HL-60/S4 treated with phorbol 12-myristate 13-acetate at 8.2 ng/mL for 4 days and 3 days (cell line): ENCODE measurements around the gene FGR.
"Not testable (repeated sequence)": the region's sequence is repeated elsewhere in the genome, so short reads cannot be mapped to it uniquely, and the experiment has no call there.

Experiments used
- in situ Hi-C: fragments of 300-500 bp; cut with MboI; formaldehyde crosslinking; loops from 2 replicates; pipeline ENCODE4 v1.15.0; 2022; ENCODE audit warnings: low sequenced_read_pairs

The FGR gene

GRCh38 chr1:27661412-27662075, 26.6 kb upstream of the FGR start:
- in situ Hi-C loops: loop anchor here (5.0 to 10.0 kb wide), 2 partner anchors 54 to 107 kb away; no protein-coding TSS in a partner anchor

- in situ Hi-C loops: loop anchor here (5.0 to 10.0 kb wide), 2 partner anchors 53 to 106 kb away; no protein-coding TSS in a partner anchor
Observed at GRCh38 chr1:27660300-27660835, 25.4 kb upstream of the FGR start.

GRCh38 chr1:27659497-27660299, 24.7 kb upstream of the FGR start:
- in situ Hi-C loops: loop anchor here (5.0 to 10.0 kb wide), 2 partner anchors 52 to 105 kb away; no protein-coding TSS in a partner anchor

- in situ Hi-C loops: no loop called here
Observed at GRCh38 chr1:27658951-27659496, 24.0 kb upstream of the FGR start.

- in situ Hi-C loops: no loop called here
Observed at GRCh38 chr1:27656157-27656893, 21.3 kb upstream of the FGR start.

GRCh38 chr1:27655151-27655937, 20.4 kb upstream of the FGR start:
- in situ Hi-C loops: no loop called here

- in situ Hi-C loops: no loop called here
Observed at GRCh38 chr1:27652111-27652864, 17.3 kb upstream of the FGR start.

- in situ Hi-C loops: no loop called here
Observed at GRCh38 chr1:27650539-27651175, 15.7 kb upstream of the FGR start.

- in situ Hi-C loops: no loop called here
Observed at GRCh38 chr1:27650171-27650538, 15.2 kb upstream of the FGR start.

- in situ Hi-C loops: no loop called here
Observed at GRCh38 chr1:27649306-27649635, 14.3 kb upstream of the FGR start.

GRCh38 chr1:27648602-27649305, 13.8 kb upstream of the FGR start:
- in situ Hi-C loops: no loop called here

- in situ Hi-C loops: no loop called here
Observed at GRCh38 chr1:27647328-27647727, 12.3 kb upstream of the FGR start.

- in situ Hi-C loops: no loop called here
Observed at GRCh38 chr1:27646676-27647075, 11.7 kb upstream of the FGR start.

- in situ Hi-C loops: no loop called here
Observed at GRCh38 chr1:27645071-27645415, 10.1 kb upstream of the FGR start.

- in situ Hi-C loops: no loop called here
Observed at GRCh38 chr1:27644369-27645070, 9.5 kb upstream of the FGR start.

- in situ Hi-C loops: no loop called here
Observed at GRCh38 chr1:27643600-27644368, 8.8 kb upstream of the FGR start.

- in situ Hi-C loops: not testable (repeated sequence)
Observed at GRCh38 chr1:27640514-27640913, 5.5 kb upstream of the FGR start.
